Activated naive CD4-positive, alpha-beta T cell treated with anti-CD3 and anti-CD28 coated beads, Interleukin-2, amount 50 U/mL, for 24 hours (primary cell): ENCODE results near the gene BORCS5.

Experiments used
- H3K27ac Mint-ChIP-seq: one replicate; pipeline ENCODE4 v1.8.0; 2021; ENCODE audit warnings: mild to moderate bottlenecking, mixed read lengths
- H3K27me3 Mint-ChIP-seq: one replicate; pipeline ENCODE4 v1.8.0; 2021; ENCODE audit warnings: mixed read lengths
- H3K36me3 Mint-ChIP-seq: one replicate; pipeline ENCODE4 v1.8.0; 2021; ENCODE audit warnings: mixed read lengths
- H3K4me1 Mint-ChIP-seq: one replicate; pipeline ENCODE4 v1.8.0; 2021; ENCODE audit warnings: mixed read lengths
- H3K4me3 Mint-ChIP-seq: one replicate; pipeline ENCODE4 v1.8.0; 2021; ENCODE audit warnings: mild to moderate bottlenecking, mixed read lengths
- H3K9me3 Mint-ChIP-seq: one replicate; pipeline ENCODE4 v1.8.0; 2021; ENCODE audit warnings: mixed read lengths

The BORCS5 gene

GRCh38 chr12:12367482-12367998 lies 10.7 kb downstream of the BORCS5 start:
- Mint-ChIP-seq H3K27ac (peak overlapping the region; percentile 6), H3K4me1 (peaks cover 54% of the 10 kb centered on the region), H3K27me3 (no peaks in the 10 kb centered on the region), H3K4me3 (no peak overlapping the region), H3K36me3 (peaks cover 11% of the 10 kb centered on the region), H3K9me3 (no peaks in the 10 kb centered on the region)

- peaks cover 11% of the 10 kb centered on the region for H3K36me3 Mint-ChIP-seq
- H3K27ac Mint-ChIP-seq, result no peak overlapping the region
- no peaks in the 10 kb centered on the region for H3K9me3 Mint-ChIP-seq
- no peaks in the 10 kb centered on the region for H3K27me3 Mint-ChIP-seq
- H3K4me3 Mint-ChIP-seq, result no peak overlapping the region
- H3K4me1 Mint-ChIP-seq, result peaks cover 38% of the 10 kb centered on the region
Observed at GRCh38 chr12:12372946-12373722, 16.3 kb downstream of the BORCS5 start.

GRCh38 chr12:12376646-12377448 lies 20.0 kb downstream of the BORCS5 start:
- Mint-ChIP-seq H3K9me3 (no peaks in the 10 kb centered on the region), H3K36me3 (peaks cover 14% of the 10 kb centered on the region), H3K27me3 (no peaks in the 10 kb centered on the region), H3K4me3 (no peak overlapping the region), H3K4me1 (peaks cover 50% of the 10 kb centered on the region), H3K27ac (peak overlapping the region; percentile 65)

GRCh38 chr12:12378616-12379015 lies 21.7 kb downstream of the BORCS5 start:
- Mint-ChIP-seq H3K4me1 (peaks cover 57% of the 10 kb centered on the region), H3K27ac (peak overlapping the region; percentile 26), H3K9me3 (no peaks in the 10 kb centered on the region), H3K27me3 (no peaks in the 10 kb centered on the region), H3K4me3 (no peak overlapping the region), H3K36me3 (peaks cover 21% of the 10 kb centered on the region)

GRCh38 chr12:12379831-12380730 lies 23.2 kb downstream of the BORCS5 start:
- Mint-ChIP-seq H3K4me3 (no peak overlapping the region), H3K27ac (peak overlapping the region; percentile 60), H3K4me1 (peaks cover 72% of the 10 kb centered on the region), H3K9me3 (no peaks in the 10 kb centered on the region), H3K36me3 (peaks cover 26% of the 10 kb centered on the region), H3K27me3 (no peaks in the 10 kb centered on the region)

- Mint-ChIP-seq H3K27me3 (no peaks in the 10 kb centered on the region), H3K36me3 (peaks cover 26% of the 10 kb centered on the region), H3K9me3 (no peaks in the 10 kb centered on the region), H3K4me3 (no peak overlapping the region), H3K4me1 (peaks cover 76% of the 10 kb centered on the region), H3K27ac (no peak overlapping the region)
Observed at GRCh38 chr12:12380949-12381593, 24.2 kb downstream of the BORCS5 start.

GRCh38 chr12:12381982-12382381 lies 25.1 kb downstream of the BORCS5 start:
- Mint-ChIP-seq H3K27ac (peak overlapping the region; percentile 4), H3K4me3 (no peak overlapping the region), H3K27me3 (no peaks in the 10 kb centered on the region), H3K9me3 (no peaks in the 10 kb centered on the region), H3K4me1 (peaks cover 71% of the 10 kb centered on the region), H3K36me3 (peaks cover 23% of the 10 kb centered on the region)

GRCh38 chr12:12384571-12385340 lies 27.9 kb downstream of the BORCS5 start:
- H3K9me3 Mint-ChIP-seq, result no peaks in the 10 kb centered on the region
- H3K27me3 Mint-ChIP-seq, result no peaks in the 10 kb centered on the region
- peaks cover 28% of the 10 kb centered on the region for H3K36me3 Mint-ChIP-seq
- no peak overlapping the region for H3K27ac Mint-ChIP-seq
- H3K4me1 Mint-ChIP-seq, result peaks cover 62% of the 10 kb centered on the region
- no peak overlapping the region for H3K4me3 Mint-ChIP-seq

GRCh38 chr12:12387501-12387900 lies 30.6 kb downstream of the BORCS5 start:
- Mint-ChIP-seq H3K36me3 (peaks cover 27% of the 10 kb centered on the region), H3K4me1 (peaks cover 48% of the 10 kb centered on the region), H3K9me3 (no peaks in the 10 kb centered on the region), H3K4me3 (no peak overlapping the region), H3K27me3 (no peaks in the 10 kb centered on the region), H3K27ac (no peak overlapping the region)

GRCh38 chr12:12392413-12392812 lies 35.5 kb downstream of the BORCS5 start:
- Mint-ChIP-seq H3K27me3 (no peaks in the 10 kb centered on the region), H3K4me3 (no peak overlapping the region), H3K27ac (no peak overlapping the region), H3K4me1 (peaks cover 25% of the 10 kb centered on the region), H3K9me3 (no peaks in the 10 kb centered on the region), H3K36me3 (peaks cover 20% of the 10 kb centered on the region)

- Mint-ChIP-seq H3K27me3 (no peaks in the 10 kb centered on the region), H3K9me3 (no peaks in the 10 kb centered on the region), H3K27ac (no peak overlapping the region), H3K4me3 (no peak overlapping the region), H3K4me1 (peaks cover 25% of the 10 kb centered on the region), H3K36me3 (peaks cover 22% of the 10 kb centered on the region)
Observed at GRCh38 chr12:12393171-12393570, 36.3 kb downstream of the BORCS5 start.

- Mint-ChIP-seq H3K9me3 (no peaks in the 10 kb centered on the region), H3K4me3 (no peak overlapping the region), H3K27ac (no peak overlapping the region), H3K36me3 (peaks cover 15% of the 10 kb centered on the region), H3K4me1 (peaks cover 26% of the 10 kb centered on the region), H3K27me3 (no peaks in the 10 kb centered on the region)
Observed at GRCh38 chr12:12396694-12397093, 39.8 kb downstream of the BORCS5 start.

- Mint-ChIP-seq H3K36me3 (peaks cover 15% of the 10 kb centered on the region), H3K4me1 (peaks cover 28% of the 10 kb centered on the region), H3K4me3 (no peak overlapping the region), H3K27ac (no peak overlapping the region), H3K27me3 (no peaks in the 10 kb centered on the region), H3K9me3 (no peaks in the 10 kb centered on the region)
Observed at GRCh38 chr12:12397184-12397583, 40.3 kb downstream of the BORCS5 start.
